Esophagus squamous epithelium (tissue), 5 donors: ENCODE data around the gene ZDHHC14. TPM values are rescaled to one million over a fixed set of nuclear protein-coding genes. Genes with fewer than 3 reads are reported as not detected.

Source experiments
- DNase-seq: peaks from one replicate; lab custom pipeline; 2025; lab: John Stamatoyannopoulos, UW
- H3K27ac ChIP-seq, 4 donors: fragments of 200-600 bp; sonication (generic); one replicate each; pipeline ENCODE4 v1.5.1; 2016 to 2019; ENCODE audit warnings: mild to moderate bottlenecking in 1 of 4
- H3K27me3 ChIP-seq, 4 donors: fragments of 200-600 bp; sonication (generic); 1 replicate in 3 of 4; 2 replicates in 1 of 4; pipeline versions ENCODE4 v1.5.1 to v1.6.0; 2017 to 2021; ENCODE audit warnings: antibody characterized with exemption in 1 of 4
- H3K36me3 ChIP-seq, 3 donors: fragments of 200-600 bp; sonication (generic); one replicate each; pipeline ENCODE4 v1.5.1; 2016 to 2019
- H3K4me1 ChIP-seq, 3 donors: fragments of 200-600 bp; sonication (generic); one replicate each; pipeline ENCODE4 v1.5.1; 2017 to 2019
- H3K4me3 ChIP-seq, 4 donors: fragments of 200-600 bp; sonication (generic); 1 replicate in 3 of 4; 2 replicates in 1 of 4; pipeline ENCODE4 v1.5.1; 2016 to 2019; ENCODE audit warnings: mild to moderate bottlenecking in 2 of 4, moderate library complexity in 1 of 4
- H3K9me3 ChIP-seq, 3 donors: fragments of 200-600 bp; sonication (generic); one replicate each; pipeline ENCODE4 v1.5.1; 2016 to 2019
- POLR2A ChIP-seq, 4 donors: fragments of 450-650 bp; IDR thresholded peaks; one replicate each; pipeline ENCODE4 v1.6.1; 2017; ENCODE audit warnings: antibody characterized with exemption in 4 of 4, mild to moderate bottlenecking in 4 of 4, moderate library complexity in 3 of 4
- WGBS, 2 donors: methylation state at CpG; one replicate each; pipeline ENCODE4 v1.1.5; 2018; 5-methylcytosine and 5-hydroxymethylcytosine counted together
- intact Hi-C: fragments of 100-400 bp; cut with DNase I; formaldehyde crosslinking; loops from one replicate; pipeline ENCODE4 v1.15.0; 2022
- total RNA-seq, 4 donors: library from RNA; depleted of rRNA; stranded (reverse); fragments of >200 nt; gene quantifications; one replicate each; pipeline ENCODE4 v1.1.0, GENCODE V29; 2016
- TF ChIP-seq, protein P1 (sequence below), 6 experiments: fragments of 450-650 bp in 4 of 6; fragments of 200-600 bp in 2 of 6; sonication (generic) in 2 of 6; IDR thresholded peaks; one replicate each; pipeline ENCODE4 v1.5.1; 2016 to 2019; ENCODE audit warnings: antibody characterized with exemption in 6 of 6, mild to moderate bottlenecking in 4 of 6, moderate library complexity in 4 of 6
- donor health status: DM: yes; HTN: yes; CAD: no.

ZDHHC14 gene
- total RNA-seq, 4 donors from 2014 or later, result 6.1 to 15.6 (median 6.9) TPM

DNA sequence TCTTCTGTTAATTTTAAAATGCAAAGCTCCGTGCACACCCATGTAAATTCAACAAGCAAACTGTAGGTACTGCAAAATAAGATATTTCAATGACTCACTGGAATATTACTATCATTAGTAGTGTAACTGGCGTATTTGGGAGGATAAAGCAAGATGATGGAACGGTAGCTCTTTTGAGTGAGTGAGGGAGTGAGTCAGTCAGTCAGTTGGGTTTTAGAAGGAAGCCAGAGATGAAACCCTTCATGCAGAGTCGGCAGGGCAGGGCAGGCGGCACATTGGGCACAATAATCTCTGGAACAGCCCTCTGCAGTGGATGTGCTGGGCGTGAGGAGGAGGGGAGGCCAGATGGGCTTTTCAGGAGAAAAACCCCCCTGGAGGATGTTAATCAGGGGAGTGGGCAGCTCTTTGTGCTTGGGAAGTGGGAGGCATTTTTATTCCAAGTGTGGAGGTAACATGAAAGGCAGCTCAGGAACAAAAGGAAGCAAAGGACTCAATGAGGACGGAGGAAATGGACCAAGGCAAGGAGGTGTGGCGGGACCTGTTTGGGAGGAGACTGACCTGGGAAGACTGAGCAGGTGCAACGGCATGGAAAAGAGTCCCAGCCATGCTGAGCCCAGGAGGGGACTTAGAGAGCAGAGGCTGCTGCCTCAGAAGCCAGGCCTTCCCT lies 171.2 kb downstream of the ZDHHC14 start:
- Histone ChIP-seq H3K9me3 (no peaks in the 10 kb centered on the region), H3K4me3 (no peak overlapping the region), H3K36me3 (no peaks in the 10 kb centered on the region), H3K4me1 (peaks cover 0 to 36% (median 15%) of the 10 kb centered on the region in 3 donors), H3K27me3 (peaks cover 0 to 5% (median 0%) of the 10 kb centered on the region in 4 donors), H3K27ac (peak overlapping the region in 1 of 4 donors; percentile 16)
- DNase-seq, result no peak
- intact Hi-C loops, result no loop called here
- WGBS, 2 donors, result 59 to 72% methylated on average over 9 of the region's 9 CpGs
- TF ChIP-seq, protein P1, sequence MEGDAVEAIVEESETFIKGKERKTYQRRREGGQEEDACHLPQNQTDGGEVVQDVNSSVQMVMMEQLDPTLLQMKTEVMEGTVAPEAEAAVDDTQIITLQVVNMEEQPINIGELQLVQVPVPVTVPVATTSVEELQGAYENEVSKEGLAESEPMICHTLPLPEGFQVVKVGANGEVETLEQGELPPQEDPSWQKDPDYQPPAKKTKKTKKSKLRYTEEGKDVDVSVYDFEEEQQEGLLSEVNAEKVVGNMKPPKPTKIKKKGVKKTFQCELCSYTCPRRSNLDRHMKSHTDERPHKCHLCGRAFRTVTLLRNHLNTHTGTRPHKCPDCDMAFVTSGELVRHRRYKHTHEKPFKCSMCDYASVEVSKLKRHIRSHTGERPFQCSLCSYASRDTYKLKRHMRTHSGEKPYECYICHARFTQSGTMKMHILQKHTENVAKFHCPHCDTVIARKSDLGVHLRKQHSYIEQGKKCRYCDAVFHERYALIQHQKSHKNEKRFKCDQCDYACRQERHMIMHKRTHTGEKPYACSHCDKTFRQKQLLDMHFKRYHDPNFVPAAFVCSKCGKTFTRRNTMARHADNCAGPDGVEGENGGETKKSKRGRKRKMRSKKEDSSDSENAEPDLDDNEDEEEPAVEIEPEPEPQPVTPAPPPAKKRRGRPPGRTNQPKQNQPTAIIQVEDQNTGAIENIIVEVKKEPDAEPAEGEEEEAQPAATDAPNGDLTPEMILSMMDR (IDR thresholded peaks at IDR 0.05), result no peak
- no peak for TF ChIP-seq POLR2A (IDR thresholded peaks at IDR 0.05)

DNA sequence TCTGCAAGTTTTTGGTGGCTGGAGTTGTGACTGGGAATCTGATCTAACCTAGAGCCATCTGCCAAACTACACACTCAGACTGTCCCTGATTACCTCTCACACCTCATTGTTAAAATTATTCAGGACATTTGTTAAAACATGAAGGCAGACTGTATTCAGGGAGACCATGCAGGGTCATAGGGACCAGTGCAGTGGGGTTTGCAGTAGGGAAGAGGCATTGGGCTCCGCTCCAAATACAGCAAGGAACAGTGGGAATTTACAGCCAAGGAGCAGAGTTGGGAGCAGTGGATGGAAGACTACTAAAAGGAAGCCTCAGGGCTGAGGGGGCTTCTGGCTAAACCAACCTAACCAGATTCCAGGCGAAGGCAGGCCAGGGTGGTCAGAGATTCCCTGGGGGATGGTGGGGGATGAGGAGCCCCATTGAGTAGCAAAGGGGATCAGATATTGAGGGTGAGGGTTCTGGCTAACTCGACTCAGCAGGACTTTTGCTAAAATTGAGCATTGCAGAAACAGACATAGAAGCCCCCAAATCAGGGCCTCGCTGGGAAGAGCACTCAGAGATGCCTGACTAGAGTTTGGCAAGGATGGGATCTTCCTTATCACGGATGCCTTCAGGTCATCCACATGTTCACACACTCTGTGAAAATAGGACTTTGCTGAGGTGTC lies 172.0 kb downstream of the ZDHHC14 start:
- DNase-seq, result no peak
- Histone ChIP-seq H3K4me3 (no peak overlapping the region), H3K4me1 (peaks cover 0 to 37% (median 15%) of the 10 kb centered on the region in 3 donors), H3K36me3 (no peaks in the 10 kb centered on the region), H3K27ac (no peak overlapping the region), H3K27me3 (peaks cover 0 to 5% (median 0%) of the 10 kb centered on the region in 4 donors), H3K9me3 (no peaks in the 10 kb centered on the region)
- intact Hi-C loops, result no loop called here
- TF ChIP-seq, protein P1 (IDR thresholded peaks at IDR 0.05), result no peak
- TF ChIP-seq POLR2A (IDR thresholded peaks at IDR 0.05), result no peak
- WGBS, 2 donors, result 87 to 98% methylated on average over 5 of the region's 5 CpGs

DNA sequence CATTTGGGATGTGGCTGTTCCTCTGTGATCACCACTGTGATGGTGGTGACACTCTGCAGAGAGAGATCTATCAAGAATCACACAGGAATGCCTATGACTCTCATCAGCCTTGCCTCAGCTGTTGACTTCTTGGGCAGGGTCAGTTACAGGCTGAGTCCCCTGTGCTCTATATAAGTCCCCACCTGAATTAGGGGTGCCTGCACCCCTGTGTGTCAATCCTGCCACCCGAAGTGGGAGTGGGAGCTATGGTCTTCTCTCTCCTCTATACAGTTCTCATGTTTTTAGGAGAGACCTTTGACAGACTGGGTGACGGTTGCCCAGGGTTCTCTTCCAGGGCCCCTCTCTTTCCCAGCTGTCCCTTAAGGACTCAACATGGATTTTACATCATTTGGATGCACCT lies 173.8 kb downstream of the ZDHHC14 start:
- H3K4me1 ChIP-seq, result peaks cover 0 to 33% (median 15%) of the 10 kb centered on the region in 3 donors
- 75 to 100% methylated on average over 1 of the region's 2 CpGs for WGBS, 2 donors

DNA sequence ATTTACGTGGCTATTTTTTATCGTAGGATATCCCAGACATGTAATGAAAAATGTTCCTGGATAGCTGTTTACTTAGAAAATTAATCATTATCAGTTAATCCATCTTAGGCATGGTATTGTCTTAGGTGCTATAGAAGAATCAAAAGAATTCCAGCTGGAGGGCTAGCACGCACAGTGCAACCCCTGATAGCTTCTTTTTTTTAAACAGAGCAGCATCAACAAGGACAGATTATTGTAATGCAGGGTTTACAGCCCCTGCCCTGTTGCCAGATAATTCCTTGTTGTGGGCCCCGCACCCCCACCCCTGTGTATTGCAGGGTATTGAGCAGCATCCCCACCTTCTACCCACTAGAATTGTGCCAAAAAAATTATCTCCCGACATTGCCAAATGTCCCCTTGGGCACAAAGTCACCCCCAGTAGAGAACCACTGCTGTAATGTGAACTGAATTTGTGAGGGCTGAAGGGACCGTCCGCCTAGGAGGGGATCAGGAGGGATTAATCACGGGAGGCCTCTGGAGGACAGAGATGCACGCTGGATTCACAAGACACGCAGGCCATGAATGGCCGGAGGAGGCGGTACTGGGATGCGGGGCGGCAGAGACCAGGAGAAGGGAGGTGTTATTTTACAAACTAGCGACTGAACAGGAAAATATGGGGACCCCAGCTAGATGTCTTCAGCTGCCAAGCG lies 174.6 kb downstream of the ZDHHC14 start:
- Histone ChIP-seq H3K27ac (no peak overlapping the region), H3K4me1 (peaks cover 0 to 33% (median 15%) of the 10 kb centered on the region in 3 donors), H3K27me3 (no peaks in the 10 kb centered on the region), H3K4me3 (no peak overlapping the region), H3K9me3 (no peaks in the 10 kb centered on the region), H3K36me3 (no peaks in the 10 kb centered on the region)
- TF ChIP-seq, protein P1 (IDR thresholded peaks at IDR 0.05), result no peak
- TF ChIP-seq POLR2A (IDR thresholded peaks at IDR 0.05), result no peak
- no peak for DNase-seq
- 68 to 77% methylated on average over 15 to 16 of the region's 16 CpGs for WGBS, 2 donors
- intact Hi-C loops, result no loop called here

More for the DNA sequence above, 173.8 kb downstream of the ZDHHC14 start:
- peaks cover 0 to 4% (median 0%) of the 10 kb centered on the region in 4 donors for H3K27me3 ChIP-seq
- no peak overlapping the region for H3K4me3 ChIP-seq
- H3K9me3 ChIP-seq, result no peaks in the 10 kb centered on the region
- intact Hi-C loops, result no loop called here
- no peak overlapping the region for H3K27ac ChIP-seq
- H3K36me3 ChIP-seq, result no peaks in the 10 kb centered on the region
- no peak for DNase-seq
- TF ChIP-seq POLR2A (IDR thresholded peaks at IDR 0.05), result no peak
- TF ChIP-seq, protein P1 (IDR thresholded peaks at IDR 0.05), result no peak
